ENCODE measurements around the gene ISL2. TPM values are rescaled to one million over a fixed set of nuclear protein-coding genes. Genes with fewer than 3 reads are reported as not detected.

Gene ISL2
- total RNA-seq, 2 donors from 2014 or later: not detected

Other genes with a start within 250 kb of the ISL2 start
- gene ETFA, start 25.3 kb upstream of the ISL2 start, total RNA-seq: 100 to 1,000 TPM; 265 to 268 TPM

Data from left cardiac atrium (tissue), 2 donors.